Kasumi-1 (cell line): Measurements from ENCODE around the gene CSNK1G1.
"Not testable (repeated sequence)": the region's sequence is repeated elsewhere in the genome, so short reads cannot be mapped to it uniquely, and the experiment has no call there.

ENCODE experiments used
- DNase-seq, 2 experiments: peaks; one replicate each; lab custom pipeline; 2025; lab: John Stamatoyannopoulos, UW

The CSNK1G1 gene

DNA sequence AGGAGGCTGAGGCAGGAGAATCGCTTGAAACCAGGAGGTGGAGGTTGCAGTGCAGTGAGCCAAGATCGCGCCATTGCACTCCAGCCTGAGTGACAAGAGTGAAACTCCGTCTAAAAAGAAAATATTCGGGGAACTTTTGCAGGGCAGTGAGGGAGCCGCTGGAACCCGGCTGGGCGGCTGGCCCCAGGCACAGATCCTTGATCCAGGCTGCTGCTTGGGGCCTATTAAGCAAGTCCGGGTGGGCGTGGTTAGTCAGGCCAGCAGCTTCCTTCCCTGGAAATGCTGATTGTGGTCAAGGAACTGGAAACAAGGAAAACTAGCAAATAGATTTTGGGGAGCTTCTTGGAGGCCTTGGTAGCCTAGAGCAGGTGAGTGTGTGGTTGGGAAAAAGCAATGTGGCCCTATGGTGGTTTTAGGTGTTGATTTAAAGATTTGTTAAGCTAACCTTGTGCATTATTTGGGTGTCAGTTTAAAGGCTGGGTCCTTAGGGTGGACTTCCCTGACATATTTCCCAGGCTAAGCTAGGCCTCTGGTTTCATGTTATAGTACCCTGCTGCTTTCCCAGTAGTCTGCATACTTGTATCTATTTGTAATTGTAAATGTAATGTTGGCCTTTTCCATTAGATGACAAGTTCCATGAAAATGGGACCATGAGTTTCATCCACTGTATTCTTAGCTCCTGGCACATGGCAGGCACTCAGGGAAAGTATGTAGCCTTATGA is 222.2 kb downstream of the CSNK1G1 start:
- no peak for DNase-seq

DNA sequence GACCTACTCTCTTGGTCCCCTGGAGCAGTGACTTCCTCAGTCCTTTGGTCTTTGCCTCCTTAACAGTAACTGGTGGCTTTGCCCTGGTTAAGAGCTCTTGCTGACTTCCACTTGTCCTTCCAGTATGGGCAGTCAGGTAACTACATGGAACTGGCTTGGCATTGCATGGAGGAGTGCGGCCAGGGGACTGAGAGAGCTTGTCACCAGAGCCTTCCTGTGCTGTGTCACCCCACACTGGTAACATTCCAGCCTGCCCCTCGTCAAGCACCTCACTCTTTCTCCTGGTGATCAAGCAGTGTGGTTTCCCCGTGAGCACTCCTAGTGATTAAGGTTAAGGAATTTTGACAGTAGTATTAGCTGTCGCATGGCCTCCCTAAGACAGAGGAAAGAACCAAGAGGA is 223.8 kb downstream of the CSNK1G1 start:
- DNase-seq, result no peak

DNA sequence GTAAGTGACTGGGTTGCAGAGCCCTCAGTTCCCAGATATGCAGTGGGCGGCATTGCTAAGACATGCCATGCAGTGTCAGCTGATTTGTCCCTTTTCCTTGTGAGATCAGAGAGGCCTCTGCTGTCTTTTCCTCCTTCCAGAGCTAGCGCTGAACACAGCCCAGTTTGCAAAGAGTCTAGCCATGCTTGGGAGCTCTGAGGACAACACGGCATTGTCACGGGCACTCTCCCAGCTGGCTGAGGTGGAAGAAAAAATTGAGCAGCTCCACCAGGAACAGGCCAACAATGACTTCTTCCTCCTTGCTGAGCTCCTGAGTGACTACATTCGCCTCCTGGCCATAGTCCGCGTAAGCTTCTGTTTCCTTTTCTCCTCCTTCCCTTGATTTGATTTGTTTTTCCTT is 224.4 kb downstream of the CSNK1G1 start:
- DNase-seq, result no peak

- DNase-seq, result no peak
Measured at GRCh38 chr15:64130159-64130558, 225.8 kb downstream of the CSNK1G1 start.

GRCh38 chr15:64127521-64128270 is 228.3 kb downstream of the CSNK1G1 start:
- DNase-seq, result no peak

- DNase-seq, result no peak
Measured at GRCh38 chr15:64125978-64126377, 230.0 kb downstream of the CSNK1G1 start.

DNA sequence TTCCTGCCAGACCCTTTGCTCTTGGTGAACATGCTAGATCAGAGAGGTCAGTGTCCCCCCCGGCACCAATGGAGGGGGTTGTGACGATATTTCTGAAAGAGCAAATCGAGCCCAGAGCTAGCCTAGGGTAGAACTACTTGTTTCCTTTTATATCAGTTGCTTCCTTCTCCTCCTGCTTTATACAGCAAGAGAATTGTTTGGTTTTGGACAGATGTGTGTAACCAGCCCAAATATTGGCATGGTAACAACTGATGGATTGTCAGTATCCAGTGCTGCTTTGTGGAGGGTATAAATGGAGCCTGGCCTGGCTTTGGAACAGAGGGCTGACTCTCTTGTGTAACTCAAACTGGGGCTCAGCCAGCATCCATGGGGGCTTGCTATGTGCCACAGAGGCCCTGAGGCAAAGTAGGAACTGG is 233.0 kb downstream of the CSNK1G1 start:
- no peak for DNase-seq

- no peak for DNase-seq
Measured at GRCh38 chr15:64122444-64122843, 233.5 kb downstream of the CSNK1G1 start.

DNA sequence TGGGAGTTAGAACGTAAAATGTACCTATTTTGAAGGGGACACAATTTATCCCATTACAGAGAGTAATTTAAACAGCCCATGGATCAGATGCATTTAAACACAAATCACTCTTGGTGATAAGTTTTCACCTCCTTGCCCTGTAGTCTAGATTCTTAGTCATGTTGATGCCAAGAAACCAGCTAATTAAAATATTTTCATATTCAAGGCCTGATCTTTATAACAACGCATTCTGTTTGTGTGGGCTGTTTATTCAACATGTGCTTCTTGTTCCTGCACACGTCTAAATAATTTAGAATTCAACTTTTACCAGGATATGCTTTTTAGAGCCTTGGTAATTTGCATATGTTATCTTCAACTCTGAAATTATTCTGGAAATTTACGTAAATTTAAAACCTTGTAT is 234.4 kb downstream of the CSNK1G1 start:
- no peak for DNase-seq

DNA sequence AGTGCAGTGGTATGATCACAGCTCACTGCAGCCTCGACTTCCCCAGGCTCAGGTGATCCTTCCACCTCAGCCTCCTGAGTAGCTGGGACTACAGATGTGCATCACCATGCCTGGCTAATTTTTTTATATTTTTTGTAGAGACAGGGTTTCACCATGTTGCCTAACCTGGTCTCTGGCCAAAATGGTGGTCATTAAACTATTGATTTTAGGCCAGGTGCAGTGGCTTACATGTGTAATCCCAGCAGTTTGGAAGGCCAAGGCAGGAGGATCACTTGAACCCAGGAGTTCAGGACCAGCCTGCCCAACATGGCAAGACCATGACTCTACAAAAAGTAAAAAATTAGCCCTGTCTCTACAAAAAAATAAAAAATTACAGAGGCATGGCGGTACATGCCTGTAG is 235.7 kb downstream of the CSNK1G1 start:
- DNase-seq, result not testable (repeated sequence)

GRCh38 chr15:64117759-64118487 is 238.1 kb downstream of the CSNK1G1 start:
- DNase-seq, result no peak
